Stimulated activated CD8-positive, alpha-beta memory T cell treated with anti-CD3 and anti-CD28 coated beads, Interleukin-7, amount 100 ng/mL, for 48 hours (primary cell): Measurements from ENCODE around the gene CMIP.

Experiments used
- DNase-seq, 2 donors: peaks; one replicate each; pipeline ENCODE4 v3.0.0-alpha.2; 2020; ENCODE audit warnings: low read depth in 1 of 2; ENCODE audit errors: extremely low read depth in 1 of 2

CMIP gene

GRCh38 chr16:81526935-81527334 lies 82.3 kb downstream of the CMIP start:
- DNase-seq, result no peak

- no peak for DNase-seq
These were observed 83.0 kb downstream of the CMIP start for GRCh38 chr16:81527477-81528178.

- DNase-seq, result no peak
These were observed 83.6 kb downstream of the CMIP start for GRCh38 chr16:81528256-81528655.

- no peak for DNase-seq
These were observed 85.7 kb downstream of the CMIP start for GRCh38 chr16:81530296-81530721.

- no peak for DNase-seq
These were observed 86.2 kb downstream of the CMIP start for GRCh38 chr16:81530814-81531213.

- no peak for DNase-seq
These were observed 86.8 kb downstream of the CMIP start for GRCh38 chr16:81531419-81531821.

GRCh38 chr16:81532491-81533174 lies 88.0 kb downstream of the CMIP start:
- no peak for DNase-seq

- DNase-seq, result no peak
These were observed 88.5 kb downstream of the CMIP start for GRCh38 chr16:81533175-81533507.

GRCh38 chr16:81535679-81536360 lies 91.2 kb downstream of the CMIP start:
- no peak for DNase-seq

- no peak for DNase-seq
These were observed 92.0 kb downstream of the CMIP start for GRCh38 chr16:81536648-81537047.

GRCh38 chr16:81537721-81538561 lies 93.3 kb downstream of the CMIP start:
- DNase-seq, result no peak

GRCh38 chr16:81539009-81539758 lies 94.6 kb downstream of the CMIP start:
- no peak for DNase-seq

- no peak for DNase-seq
These were observed 95.3 kb downstream of the CMIP start for GRCh38 chr16:81539759-81540472.

- no peak for DNase-seq
These were observed 96.7 kb downstream of the CMIP start for GRCh38 chr16:81541314-81541713.

GRCh38 chr16:81542609-81543570 lies 98.3 kb downstream of the CMIP start:
- DNase-seq, result no peak

- no peak for DNase-seq
These were observed 99.0 kb downstream of the CMIP start for GRCh38 chr16:81543571-81543970.

GRCh38 chr16:81544261-81544660 lies 99.7 kb downstream of the CMIP start:
- no peak for DNase-seq

GRCh38 chr16:81544700-81545271 lies 100.2 kb downstream of the CMIP start:
- DNase-seq, result no peak
